Suprapubic skin (tissue), 4 donors: ENCODE measurements around the gene CAMK2N1.

Experiments
- EP300 ChIP-seq: sonication (generic); formaldehyde crosslinking; IDR thresholded peaks from one replicate; pipeline ENCODE4 v1.6.1; 2017; ENCODE audit warnings: antibody characterized with exemption
- POLR2A ChIP-seq, 2 donors: fragments of 450-650 bp; IDR thresholded peaks; one replicate each; pipeline ENCODE4 v1.6.1; 2017; ENCODE audit warnings: antibody characterized with exemption in 2 of 2, mild to moderate bottlenecking in 2 of 2, moderate library complexity in 2 of 2
- POLR2AphosphoS5 ChIP-seq, 3 donors: sonication (generic); formaldehyde crosslinking; IDR thresholded peaks; one replicate each; pipeline ENCODE4 v1.6.1; 2017; ENCODE audit warnings: antibody characterized with exemption in 3 of 3
- TF ChIP-seq, protein P1 (sequence below), 2 donors: fragments of 200-600 bp in 1 of 2; fragments of 450-650 bp in 1 of 2; sonication (generic) in 1 of 2; IDR thresholded peaks; one replicate each; pipeline ENCODE4 v1.5.1; 2016 to 2019; ENCODE audit warnings: antibody characterized with exemption in 2 of 2, mild to moderate bottlenecking in 1 of 2, moderate library complexity in 1 of 2

DNA sequence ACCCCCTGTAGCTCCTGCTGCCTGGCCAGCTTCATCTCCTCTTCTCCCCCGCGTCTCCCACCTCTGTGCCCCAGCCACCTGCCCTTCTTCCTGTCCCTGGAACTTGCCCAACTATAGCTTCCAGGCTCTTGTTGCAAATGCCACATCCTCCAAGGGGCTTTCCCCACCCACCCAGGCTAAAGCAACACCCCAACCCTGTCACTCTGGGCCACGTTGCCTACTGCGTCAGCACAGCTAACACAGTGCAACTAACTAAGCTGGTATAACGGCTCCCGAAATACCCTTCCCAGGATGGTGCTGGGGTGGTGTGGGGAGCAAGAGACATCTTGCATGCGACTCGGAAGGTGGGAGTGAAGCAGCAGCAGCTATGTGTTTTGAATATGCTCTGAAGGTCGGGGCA lies 19.7 kb downstream of the CAMK2N1 start:
- TF ChIP-seq POLR2A (IDR thresholded peaks at IDR 0.05), result no peak
- TF ChIP-seq, protein P1, sequence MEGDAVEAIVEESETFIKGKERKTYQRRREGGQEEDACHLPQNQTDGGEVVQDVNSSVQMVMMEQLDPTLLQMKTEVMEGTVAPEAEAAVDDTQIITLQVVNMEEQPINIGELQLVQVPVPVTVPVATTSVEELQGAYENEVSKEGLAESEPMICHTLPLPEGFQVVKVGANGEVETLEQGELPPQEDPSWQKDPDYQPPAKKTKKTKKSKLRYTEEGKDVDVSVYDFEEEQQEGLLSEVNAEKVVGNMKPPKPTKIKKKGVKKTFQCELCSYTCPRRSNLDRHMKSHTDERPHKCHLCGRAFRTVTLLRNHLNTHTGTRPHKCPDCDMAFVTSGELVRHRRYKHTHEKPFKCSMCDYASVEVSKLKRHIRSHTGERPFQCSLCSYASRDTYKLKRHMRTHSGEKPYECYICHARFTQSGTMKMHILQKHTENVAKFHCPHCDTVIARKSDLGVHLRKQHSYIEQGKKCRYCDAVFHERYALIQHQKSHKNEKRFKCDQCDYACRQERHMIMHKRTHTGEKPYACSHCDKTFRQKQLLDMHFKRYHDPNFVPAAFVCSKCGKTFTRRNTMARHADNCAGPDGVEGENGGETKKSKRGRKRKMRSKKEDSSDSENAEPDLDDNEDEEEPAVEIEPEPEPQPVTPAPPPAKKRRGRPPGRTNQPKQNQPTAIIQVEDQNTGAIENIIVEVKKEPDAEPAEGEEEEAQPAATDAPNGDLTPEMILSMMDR (IDR thresholded peaks at IDR 0.05), result no peak
- no peak for TF ChIP-seq EP300
- no peak for TF ChIP-seq POLR2AphosphoS5 (IDR thresholded peaks at IDR 0.05)
